Measurements from ENCODE around the gene FBLN2. TPM values are rescaled to one million over a fixed set of nuclear protein-coding genes. Genes with fewer than 3 reads are reported as not detected.

Gene FBLN2
- total and polyA plus RNA-seq, 10 of the 15 experiments (the other 5 are each of a cell fraction or from before 2014, with no cell fraction given): 0.03 to 0.41 (median 0.12) TPM; not detected in 2

DNA sequence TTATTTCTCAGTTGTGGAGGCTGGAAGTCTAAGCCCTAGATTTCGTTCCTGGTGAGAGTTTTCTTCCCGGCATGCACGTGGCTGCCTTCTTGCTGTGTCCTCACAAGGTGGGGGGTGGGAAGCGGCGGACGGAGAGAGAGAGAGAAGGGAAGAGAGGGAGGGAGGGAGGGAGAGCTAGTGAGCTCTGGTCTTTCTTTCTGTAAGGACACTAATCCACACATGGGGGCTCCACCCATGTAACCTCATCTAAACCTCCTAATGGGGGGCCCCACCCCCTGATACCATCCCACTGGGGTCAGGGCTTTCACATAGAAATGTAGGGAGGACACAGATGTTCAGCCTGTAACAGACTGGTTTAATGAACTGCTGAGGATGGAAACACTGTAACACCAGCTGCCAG lies 7.3 kb downstream of the FBLN2 start (continued):
- TF ChIP-seq, protein P1, sequence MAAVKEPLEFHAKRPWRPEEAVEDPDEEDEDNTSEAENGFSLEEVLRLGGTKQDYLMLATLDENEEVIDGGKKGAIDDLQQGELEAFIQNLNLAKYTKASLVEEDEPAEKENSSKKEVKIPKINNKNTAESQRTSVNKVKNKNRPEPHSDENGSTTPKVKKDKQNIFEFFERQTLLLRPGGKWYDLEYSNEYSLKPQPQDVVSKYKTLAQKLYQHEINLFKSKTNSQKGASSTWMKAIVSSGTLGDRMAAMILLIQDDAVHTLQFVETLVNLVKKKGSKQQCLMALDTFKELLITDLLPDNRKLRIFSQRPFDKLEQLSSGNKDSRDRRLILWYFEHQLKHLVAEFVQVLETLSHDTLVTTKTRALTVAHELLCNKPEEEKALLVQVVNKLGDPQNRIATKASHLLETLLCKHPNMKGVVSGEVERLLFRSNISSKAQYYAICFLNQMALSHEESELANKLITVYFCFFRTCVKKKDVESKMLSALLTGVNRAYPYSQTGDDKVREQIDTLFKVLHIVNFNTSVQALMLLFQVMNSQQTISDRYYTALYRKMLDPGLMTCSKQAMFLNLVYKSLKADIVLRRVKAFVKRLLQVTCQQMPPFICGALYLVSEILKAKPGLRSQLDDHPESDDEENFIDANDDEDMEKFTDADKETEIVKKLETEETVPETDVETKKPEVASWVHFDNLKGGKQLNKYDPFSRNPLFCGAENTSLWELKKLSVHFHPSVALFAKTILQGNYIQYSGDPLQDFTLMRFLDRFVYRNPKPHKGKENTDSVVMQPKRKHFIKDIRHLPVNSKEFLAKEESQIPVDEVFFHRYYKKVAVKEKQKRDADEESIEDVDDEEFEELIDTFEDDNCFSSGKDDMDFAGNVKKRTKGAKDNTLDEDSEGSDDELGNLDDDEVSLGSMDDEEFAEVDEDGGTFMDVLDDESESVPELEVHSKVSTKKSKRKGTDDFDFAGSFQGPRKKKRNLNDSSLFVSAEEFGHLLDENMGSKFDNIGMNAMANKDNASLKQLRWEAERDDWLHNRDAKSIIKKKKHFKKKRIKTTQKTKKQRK (IDR thresholded peaks at IDR 0.05; ENCODE audit: low read depth, low read length): no peak

DNA sequence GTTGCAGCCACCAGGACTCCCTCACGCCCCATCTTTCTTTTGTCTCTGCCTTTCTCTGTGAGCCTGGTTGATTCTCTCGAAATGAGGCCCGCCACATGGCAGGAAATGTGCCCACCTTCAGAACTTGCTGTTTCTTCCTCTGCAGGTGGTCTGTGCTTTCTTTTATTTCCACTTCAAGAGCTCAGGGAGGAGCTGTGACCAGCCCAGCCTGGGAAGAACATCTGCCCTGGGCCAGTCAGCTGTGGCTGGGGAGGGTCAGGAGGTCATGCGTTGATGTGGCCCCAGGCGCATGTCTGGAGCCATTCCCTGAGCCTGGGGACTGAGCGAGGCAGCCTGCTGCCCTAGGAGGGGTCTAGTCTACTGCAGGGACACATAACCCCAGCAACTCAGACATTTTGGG lies 8.0 kb downstream of the FBLN2 start:
- Histone ChIP-seq H3K79me2 (ENCODE audit: control insufficient read depth, insufficient read depth, low read length) (no peaks in the 10 kb centered on the region), H2AFZ (ENCODE audit: control insufficient read depth, low read depth, low read length) (no peak overlapping the region), H3K9ac (ENCODE audit: control insufficient read depth, insufficient read depth, low read length) (no peak overlapping the region), H3K27me3 (replicated peaks in 1 of 2; ENCODE audit: control insufficient read depth in 2 of 2, insufficient read depth in 2 of 2, low read length in 1 of 2) (peaks cover 0 to 1% of the 10 kb centered on the region in 2 experiments; a peak in 2 of 4 replicates), H3K4me2 (ENCODE audit: control insufficient read depth, insufficient read depth) (no peak overlapping the region), H3K4me1 (ENCODE audit: control insufficient read depth, insufficient read depth, low read length) (no peaks in the 10 kb centered on the region), H3K9me3 (replicated peaks; ENCODE audit: control insufficient read depth, insufficient read depth, low read length) (no peaks in the 10 kb centered on the region), H4K20me1 (ENCODE audit: control insufficient read depth, insufficient read depth) (no peaks in the 10 kb centered on the region), H3K36me3 (ENCODE audit: control insufficient read depth in 2 of 2, insufficient read depth in 2 of 2, low read length in 1 of 2) (no peaks in the 10 kb centered on the region), H3K4me3 (no peak overlapping the region), H3K27ac (ENCODE audit: control insufficient read depth, insufficient read depth) (no peak overlapping the region)
- intact Hi-C loops (cut with micrococcal nuclease; ENCODE audit: unreplicated experiment) (no loop called here), in situ Hi-C loops (cut with MboI) (no loop called here)
- POLR2A ChIA-PET: no interaction called here
- TF ChIP-seq NR2C1 (IDR thresholded peaks at IDR 0.05) (no peak), RAD21 (IDR thresholded peaks at IDR 0.05; ENCODE audit: insufficient read depth, low read depth, low read length) (no peak), SREBF2 (IDR thresholded peaks at IDR 0.05; ENCODE audit: low read length) (no peak), HDAC2 (IDR thresholded peaks at IDR 0.05) (no peak), ZZZ3 (IDR thresholded peaks at IDR 0.05; ENCODE audit: control insufficient read depth, insufficient read length, low read depth) (no peak), POU2F2 (IDR thresholded peaks at IDR 0.05; ENCODE audit: borderline replicate concordance, low read depth, low read length) (no peak), MEF2B (IDR thresholded peaks at IDR 0.05; ENCODE audit: partially characterized antibody, poor library complexity, severe bottlenecking) (no peak)
- DNase-seq (ENCODE audit: low read depth, low spot score) (no peak), FAIRE-seq (no peak), ATAC-seq (no peak)
- WGBS (ENCODE audit: insufficient coverage, insufficient replicate concordance, low lambda C conversion rate, missing lambda C conversion rate): 14% methylated on average over 6 of the region's 6 CpGs
- no TSS peak for BruUV-seq (replicated peaks)
- RAD21 ChIA-PET (ENCODE audit: unreplicated experiment): no interaction called here
- SMC1A ChIA-PET (ENCODE audit: uncharacterized antibody, unreplicated experiment): no interaction called here
- CTCF ChIA-PET: interaction anchor here (1.1 kb wide), 1 partner anchor 77 kb away, joined by 3 read pairs; no protein-coding TSS in a partner anchor

Measured in GM12878 (cell line).